ENCODE data around the gene SDC1. TPM values are rescaled to one million over a fixed set of nuclear protein-coding genes. Genes with fewer than 3 reads are reported as not detected.

The SDC1 gene
- polyA plus RNA-seq, 1 of the 3 experiments (the other 2 are of a cell fraction), result 122 TPM

DNA sequence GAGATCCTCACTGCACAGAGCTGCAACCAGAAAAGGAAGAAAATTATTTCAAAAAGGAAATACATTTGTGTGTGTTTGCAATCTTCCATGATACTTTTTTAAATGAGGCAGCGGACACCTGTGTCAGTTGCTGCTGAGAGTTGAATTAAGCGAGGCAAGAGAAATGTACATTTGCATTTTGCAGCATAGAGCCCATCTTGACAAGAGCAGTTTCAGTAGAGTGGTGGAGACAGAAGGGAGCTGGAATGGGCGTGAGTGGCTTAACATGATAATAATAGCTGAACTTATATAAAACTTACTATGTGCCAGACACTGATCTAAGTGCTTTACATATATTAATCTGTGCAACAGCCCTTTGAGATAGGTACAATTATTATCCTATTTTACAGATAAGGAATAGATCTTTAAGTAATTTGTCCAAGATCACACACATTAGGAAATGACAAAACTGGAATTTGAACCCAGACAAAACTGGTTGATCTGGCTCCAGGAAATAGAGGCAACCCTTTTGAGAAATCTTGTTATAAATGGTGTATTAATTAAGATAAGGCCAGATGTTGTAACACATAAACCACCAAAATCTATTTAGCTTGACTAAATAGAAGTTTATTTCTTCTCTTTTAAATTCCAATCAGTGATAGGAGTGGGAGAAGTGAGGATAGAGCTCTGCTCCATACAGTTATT is 68.7 kb downstream of the SDC1 start:
- no peak for DNase-seq
- H3K36me3 ChIP-seq (replicated peaks in 1 of 2; ENCODE audit: control insufficient read depth in 1 of 2, insufficient read depth in 2 of 2, low read length in 1 of 2), result no peaks in the 10 kb centered on the region
- peaks cover 0 to 3% of the 10 kb centered on the region in 2 experiments; a peak in 2 of 4 replicates for H3K4me1 ChIP-seq (ENCODE audit: control insufficient read depth in 1 of 2, insufficient read depth in 2 of 2, low read depth in 1 of 2, low read length in 1 of 2)
- H3K4me2 ChIP-seq, result no peak overlapping the region
- no peaks in the 10 kb centered on the region for H3F3A ChIP-seq (replicated peaks; ENCODE audit: insufficient read depth)
- TF ChIP-seq, protein P1, sequence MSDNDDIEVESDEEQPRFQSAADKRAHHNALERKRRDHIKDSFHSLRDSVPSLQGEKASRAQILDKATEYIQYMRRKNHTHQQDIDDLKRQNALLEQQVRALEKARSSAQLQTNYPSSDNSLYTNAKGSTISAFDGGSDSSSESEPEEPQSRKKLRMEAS (IDR thresholded peaks at IDR 0.05; ENCODE audit: low read depth), result no peak
- TF ChIP-seq RCOR1 (IDR thresholded peaks at IDR 0.05; ENCODE audit: low read length) (no peak), RXRA (IDR thresholded peaks at IDR 0.05; ENCODE audit: borderline replicate concordance, low read depth) (no peak), FOXM1 (IDR thresholded peaks at IDR 0.05; ENCODE audit: low read depth) (no peak), GATA2 (CRISPR knock-in tag; IDR thresholded peaks at IDR 0.05) (no peak), JUND (IDR thresholded peaks at IDR 0.05) (no peak), RAD21 (IDR thresholded peaks at IDR 0.05; ENCODE audit: low read length) (no peak), EP300 (IDR thresholded peaks at IDR 0.05; ENCODE audit: borderline replicate concordance in 1 of 2, low read depth in 1 of 2, low read length in 1 of 2) (no peak)
- no peaks in the 10 kb centered on the region for H3K9me2 ChIP-seq
- no peak overlapping the region for H2AFZ ChIP-seq (ENCODE audit: low read depth)
- no peaks in the 10 kb centered on the region for H3K9me3 ChIP-seq
- H3K9ac ChIP-seq, result no peak overlapping the region
- no peaks in the 10 kb centered on the region for H3K27me3 ChIP-seq (ENCODE audit: insufficient read depth)
- no peaks in the 10 kb centered on the region for H3K79me2 ChIP-seq (ENCODE audit: insufficient read depth)
- no peaks in the 10 kb centered on the region for H4K20me1 ChIP-seq (ENCODE audit: insufficient read depth)
- H3K27ac ChIP-seq (ENCODE audit: low read depth in 2 of 2, low read length in 1 of 2), result no peak overlapping the region
- 78% methylated on average over 3 of the region's 3 CpGs for WGBS (ENCODE audit: low lambda C conversion rate)
- ChIA-PET POLR2A (no interaction called here), CTCF (interaction anchor here (0.6 to 0.9 kb wide), 3 partner anchors 42 to 378 kb away, joined by 3 read pairs; no protein-coding TSS in a partner anchor)
- H3K4me3 ChIP-seq (ENCODE audit: low read depth in 2 of 2, low read length in 1 of 2), result no peak overlapping the region

DNA sequence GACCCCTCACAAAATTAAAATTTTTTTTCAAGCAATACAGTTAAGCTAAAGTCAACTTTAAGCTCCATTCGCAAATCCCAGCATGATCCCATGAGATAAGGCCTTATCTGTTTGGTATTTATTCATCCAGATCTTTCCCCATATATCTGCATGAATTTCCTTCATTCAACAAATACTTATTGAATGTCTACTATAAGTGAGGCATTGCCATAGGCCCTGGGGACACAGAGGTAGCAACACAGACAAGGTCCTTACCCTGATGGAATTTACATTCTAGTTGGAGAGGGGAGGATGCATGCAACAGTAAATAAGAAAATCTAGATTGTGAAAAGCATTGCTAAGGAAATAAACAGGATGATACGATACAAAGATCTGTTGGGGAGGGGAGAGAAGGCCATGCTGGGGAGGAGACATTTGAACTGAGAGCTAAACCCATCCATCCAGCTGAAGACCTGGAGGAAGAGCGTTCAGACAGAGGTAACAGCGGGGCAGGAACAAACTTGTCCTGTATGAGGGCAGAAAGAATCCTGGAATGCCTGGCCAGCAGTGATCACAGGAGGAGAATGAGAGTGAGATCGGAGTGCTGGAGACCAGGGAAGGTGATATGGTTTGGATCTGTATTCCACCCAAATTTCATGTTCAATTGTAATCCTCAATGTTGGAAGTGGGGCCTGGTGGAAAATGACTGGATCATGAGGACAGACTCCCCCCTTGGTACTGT is 71.6 kb downstream of the SDC1 start:
- Histone ChIP-seq H3K9ac (no peak overlapping the region), H3K4me2 (no peak overlapping the region), H2AFZ (ENCODE audit: low read depth) (no peak overlapping the region), H3F3A (replicated peaks; ENCODE audit: insufficient read depth) (peaks cover 8% of the 10 kb centered on the region), H3K4me1 (ENCODE audit: control insufficient read depth in 1 of 2, insufficient read depth in 2 of 2, low read depth in 1 of 2, low read length in 1 of 2) (peaks cover 9 to 28% of the 10 kb centered on the region in 2 experiments), H3K9me3 (no peaks in the 10 kb centered on the region), H4K20me1 (ENCODE audit: insufficient read depth) (no peaks in the 10 kb centered on the region), H3K36me3 (replicated peaks in 1 of 2; ENCODE audit: control insufficient read depth in 1 of 2, insufficient read depth in 2 of 2, low read length in 1 of 2) (no peaks in the 10 kb centered on the region), H3K9me2 (no peaks in the 10 kb centered on the region), H3K4me3 (ENCODE audit: low read depth in 2 of 2, low read length in 1 of 2) (no peak overlapping the region), H3K79me2 (ENCODE audit: insufficient read depth) (no peaks in the 10 kb centered on the region), H3K27me3 (ENCODE audit: insufficient read depth) (no peaks in the 10 kb centered on the region), H3K27ac (ENCODE audit: low read depth in 2 of 2, low read length in 1 of 2) (no peak overlapping the region)
- CTCF ChIA-PET, result no interaction called here
- 81% methylated on average over 5 of the region's 5 CpGs for WGBS (ENCODE audit: low lambda C conversion rate)
- DNase-seq, result no peak
- TF ChIP-seq YY1 (IDR thresholded peaks at IDR 0.05; ENCODE audit: low read depth) (no peak), CHD2 (IDR thresholded peaks at IDR 0.05; ENCODE audit: low read length, partially characterized antibody) (no peak), FOXJ3 (CRISPR knock-in tag; IDR thresholded peaks at IDR 0.05) (no peak), ELF1 (IDR thresholded peaks at IDR 0.05) (no peak), EP300 (IDR thresholded peaks at IDR 0.05; ENCODE audit: borderline replicate concordance in 1 of 2, low read depth in 1 of 2, low read length in 1 of 2) (no peak), POLR2AphosphoS5 (IDR thresholded peaks at IDR 0.05; ENCODE audit: low read depth, low read length) (no peak), TCF12 (IDR thresholded peaks at IDR 0.05) (no peak), GATA2 (CRISPR knock-in tag; IDR thresholded peaks at IDR 0.05) (no peak), MXI1 (IDR thresholded peaks at IDR 0.05; ENCODE audit: low read depth, low read length) (no peak), RFX5 (IDR thresholded peaks at IDR 0.05; ENCODE audit: low read length) (no peak), NRF1 (IDR thresholded peaks at IDR 0.05; ENCODE audit: low read depth, low read length) (no peak), SMC3 (IDR thresholded peaks at IDR 0.05; ENCODE audit: low read depth, low read length) (no peak)
- TF ChIP-seq, protein P2, sequence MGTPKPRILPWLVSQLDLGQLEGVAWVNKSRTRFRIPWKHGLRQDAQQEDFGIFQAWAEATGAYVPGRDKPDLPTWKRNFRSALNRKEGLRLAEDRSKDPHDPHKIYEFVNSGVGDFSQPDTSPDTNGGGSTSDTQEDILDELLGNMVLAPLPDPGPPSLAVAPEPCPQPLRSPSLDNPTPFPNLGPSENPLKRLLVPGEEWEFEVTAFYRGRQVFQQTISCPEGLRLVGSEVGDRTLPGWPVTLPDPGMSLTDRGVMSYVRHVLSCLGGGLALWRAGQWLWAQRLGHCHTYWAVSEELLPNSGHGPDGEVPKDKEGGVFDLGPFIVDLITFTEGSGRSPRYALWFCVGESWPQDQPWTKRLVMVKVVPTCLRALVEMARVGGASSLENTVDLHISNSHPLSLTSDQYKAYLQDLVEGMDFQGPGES (IDR thresholded peaks at IDR 0.05; ENCODE audit: low read depth, low read length), result no peak
- TF ChIP-seq, protein P3, sequence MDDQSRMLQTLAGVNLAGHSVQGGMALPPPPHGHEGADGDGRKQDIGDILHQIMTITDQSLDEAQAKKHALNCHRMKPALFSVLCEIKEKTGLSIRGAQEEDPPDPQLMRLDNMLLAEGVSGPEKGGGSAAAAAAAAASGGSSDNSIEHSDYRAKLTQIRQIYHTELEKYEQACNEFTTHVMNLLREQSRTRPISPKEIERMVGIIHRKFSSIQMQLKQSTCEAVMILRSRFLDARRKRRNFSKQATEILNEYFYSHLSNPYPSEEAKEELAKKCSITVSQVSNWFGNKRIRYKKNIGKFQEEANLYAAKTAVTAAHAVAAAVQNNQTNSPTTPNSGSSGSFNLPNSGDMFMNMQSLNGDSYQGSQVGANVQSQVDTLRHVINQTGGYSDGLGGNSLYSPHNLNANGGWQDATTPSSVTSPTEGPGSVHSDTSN (IDR thresholded peaks at IDR 0.05), result no peak
- POLR2A ChIA-PET, result no interaction called here
